Vagina (tissue), 2 donors: Measurements from ENCODE around the gene ADCY1.

Experiments
- CTCF ChIP-seq, 3 experiments: fragments of 450-650 bp in 2 of 3; fragments of 200-600 bp in 1 of 3; sonication (generic) in 1 of 3; IDR thresholded peaks; one replicate each; pipeline ENCODE4 v1.5.1; 2017 to 2019; ENCODE audit warnings: antibody characterized with exemption in 3 of 3, mild to moderate bottlenecking in 2 of 3, moderate library complexity in 2 of 3
- POLR2A ChIP-seq, 2 donors: fragments of 450-650 bp; IDR thresholded peaks; one replicate each; pipeline ENCODE4 v1.6.1; 2017; ENCODE audit warnings: antibody characterized with exemption in 2 of 2, mild to moderate bottlenecking in 2 of 2, moderate library complexity in 2 of 2

GRCh38 chr7:45703911-45704682 is 129.9 kb downstream of the ADCY1 start:
- TF ChIP-seq CTCF (IDR thresholded peaks at IDR 0.05) (no peak), POLR2A (IDR thresholded peaks at IDR 0.05) (no peak)
